Anterior cingulate cortex (tissue), 58 donors: ENCODE measurements around the gene NSUN5.
"Not testable (repeated sequence)": the region's sequence is repeated elsewhere in the genome, so short reads cannot be mapped to it uniquely, and the experiment has no call there.

Experiments used
- DNase-seq, 58 donors: peaks; one replicate each; lab custom pipeline; 2025; lab: John Stamatoyannopoulos, UW

Gene NSUN5

GRCh38 chr7:73299812-73300211 is 8.8 kb downstream of the NSUN5 start:
- not testable (repeated sequence) for DNase-seq

- DNase-seq = not testable (repeated sequence)
Measured at GRCh38 chr7:73297706-73298105, 10.9 kb downstream of the NSUN5 start.

- DNase-seq = not testable (repeated sequence)
Measured at GRCh38 chr7:73297235-73297634, 11.4 kb downstream of the NSUN5 start.

DNA sequence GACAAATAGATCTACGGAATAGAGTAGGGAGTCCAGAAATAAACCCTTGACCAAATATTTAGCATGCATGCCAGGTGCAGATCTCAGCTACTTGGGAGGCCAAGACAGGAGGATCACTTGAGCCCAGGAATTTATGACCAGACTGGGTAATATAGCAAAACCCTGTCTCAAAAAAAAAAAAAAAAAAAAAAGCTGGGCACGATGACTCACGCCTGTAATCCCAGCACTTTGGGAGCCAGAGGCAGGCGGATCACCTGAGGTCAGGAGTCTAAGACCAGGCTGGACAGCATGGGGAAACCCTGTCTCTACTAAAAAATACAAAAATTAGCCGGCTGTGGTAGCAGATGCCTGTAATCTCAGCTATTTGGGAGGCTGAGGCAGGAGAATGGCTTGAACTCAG is 31.4 kb downstream of the NSUN5 start:
- not testable (repeated sequence) for DNase-seq

GRCh38 chr7:73267813-73268212 is 40.8 kb downstream of the NSUN5 start:
- not testable (repeated sequence) for DNase-seq

- DNase-seq = not testable (repeated sequence)
Measured at GRCh38 chr7:73266719-73267368, 41.8 kb downstream of the NSUN5 start.

GRCh38 chr7:73262416-73262815 is 46.2 kb downstream of the NSUN5 start:
- DNase-seq = not testable (repeated sequence)
